ENCODE data around the gene FAM118A. TPM values are rescaled to one million over a fixed set of nuclear protein-coding genes. Genes with fewer than 3 reads are reported as not detected.

Gene FAM118A
- total RNA-seq, 1 experiment from 2014 or later, result 21.3 TPM

DNA sequence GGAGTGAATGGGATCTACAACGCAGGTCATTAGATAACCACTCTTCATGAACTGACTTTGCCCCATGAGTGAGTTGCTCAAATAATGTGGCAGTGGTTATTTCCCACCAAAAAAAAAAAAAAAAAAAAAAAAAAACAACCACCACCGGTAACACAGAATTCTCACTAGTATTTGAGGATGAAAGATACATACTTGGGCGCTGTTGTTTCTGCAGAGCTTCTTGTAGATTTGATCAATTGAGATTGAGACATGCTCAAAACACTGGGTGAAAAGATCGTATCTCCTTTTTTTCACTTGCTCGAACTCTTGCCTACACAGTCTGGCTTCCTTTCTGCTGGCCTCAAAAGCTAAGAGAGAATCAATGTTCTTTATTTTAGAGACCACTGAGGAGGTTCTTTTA, 44.1 kb downstream of the FAM118A start:
- H3K27me3 Mint-ChIP-seq (ENCODE audit: low read depth), result no peaks in the 10 kb centered on the region; the same call in 1 of the 2 replicates
- ATAC-seq (no peak), DNase-seq (ENCODE audit: low spot score) (no peak)
- H3K27ac Mint-ChIP-seq, result no peak overlapping the region
- H3K4me3 Mint-ChIP-seq, result no peak overlapping the region
- H3K9me3 Mint-ChIP-seq, result no peaks in the 10 kb centered on the region
- H3K36me3 Mint-ChIP-seq, result no peaks in the 10 kb centered on the region
- ChIA-PET POLR2A (no interaction called here), CTCF (no interaction called here)
- no peak for TF ChIP-seq FOXK1 (CRISPR knock-in tag; IDR thresholded peaks at IDR 0.05)
- H3K4me1 Mint-ChIP-seq, result no peaks in the 10 kb centered on the region

DNA sequence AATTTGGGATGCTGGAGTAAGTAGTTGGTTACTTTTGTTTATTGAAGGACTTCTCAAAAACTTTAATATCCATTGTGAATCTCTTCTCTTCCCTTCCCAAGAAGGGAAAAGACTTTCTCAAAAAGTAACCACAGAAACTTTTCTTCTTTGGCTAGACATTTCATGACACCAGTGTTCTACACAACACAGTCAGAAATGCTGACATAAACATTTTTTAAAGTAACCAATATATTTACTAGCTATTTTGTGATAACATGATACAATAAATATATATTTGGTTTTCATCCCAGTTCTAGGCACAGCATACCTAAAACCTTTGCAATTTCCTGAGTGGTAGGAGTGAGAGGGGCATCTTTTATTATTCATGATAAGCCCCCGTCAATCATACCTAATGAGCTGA, 47.8 kb downstream of the FAM118A start:
- DNase-seq (ENCODE audit: low spot score), result no peak
- Mint-ChIP-seq H3K27me3 (ENCODE audit: low read depth) (no peaks in the 10 kb centered on the region; the same call in 1 of the 2 replicates), H3K9me3 (no peaks in the 10 kb centered on the region), H3K27ac (no peak overlapping the region), H3K36me3 (no peaks in the 10 kb centered on the region), H3K4me3 (no peak overlapping the region), H3K4me1 (no peaks in the 10 kb centered on the region)
- ATAC-seq, result no peak
- CTCF ChIA-PET, result no interaction called here
- POLR2A ChIA-PET, result no interaction called here
- TF ChIP-seq NR1H2 (CRISPR knock-in tag; IDR thresholded peaks at IDR 0.05) (no peak), ZBTB21 (CRISPR knock-in tag; IDR thresholded peaks at IDR 0.05; ENCODE audit: borderline replicate concordance) (no peak), NFYB (CRISPR knock-in tag; conservative IDR thresholded peaks at IDR 0.05; ENCODE audit: low read depth) (no peak), ZNF263 (CRISPR knock-in tag; IDR thresholded peaks at IDR 0.05; ENCODE audit: low read depth) (no peak), SP1 (CRISPR knock-in tag; conservative IDR thresholded peaks at IDR 0.05) (no peak), KAT7 (CRISPR knock-in tag; IDR thresholded peaks at IDR 0.05; ENCODE audit: borderline replicate concordance) (no peak), MYBL2 (CRISPR knock-in tag; IDR thresholded peaks at IDR 0.05) (no peak), TP53 (CRISPR knock-in tag; IDR thresholded peaks at IDR 0.05) (no peak)
- TF ChIP-seq, protein P1, sequence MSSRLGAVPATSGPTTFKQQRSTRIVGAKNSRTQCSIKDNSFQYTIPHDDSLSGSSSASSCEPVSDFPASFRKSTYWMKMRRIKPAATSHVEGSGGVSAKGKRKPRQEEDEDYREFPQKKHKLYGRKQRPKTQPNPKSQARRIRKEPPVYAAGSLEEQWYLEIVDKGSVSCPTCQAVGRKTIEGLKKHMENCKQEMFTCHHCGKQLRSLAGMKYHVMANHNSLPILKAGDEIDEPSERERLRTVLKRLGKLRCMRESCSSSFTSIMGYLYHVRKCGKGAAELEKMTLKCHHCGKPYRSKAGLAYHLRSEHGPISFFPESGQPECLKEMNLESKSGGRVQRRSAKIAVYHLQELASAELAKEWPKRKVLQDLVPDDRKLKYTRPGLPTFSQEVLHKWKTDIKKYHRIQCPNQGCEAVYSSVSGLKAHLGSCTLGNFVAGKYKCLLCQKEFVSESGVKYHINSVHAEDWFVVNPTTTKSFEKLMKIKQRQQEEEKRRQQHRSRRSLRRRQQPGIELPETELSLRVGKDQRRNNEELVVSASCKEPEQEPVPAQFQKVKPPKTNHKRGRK (CRISPR knock-in tag; IDR thresholded peaks at IDR 0.05; ENCODE audit: borderline replicate concordance), result no peak

DNA sequence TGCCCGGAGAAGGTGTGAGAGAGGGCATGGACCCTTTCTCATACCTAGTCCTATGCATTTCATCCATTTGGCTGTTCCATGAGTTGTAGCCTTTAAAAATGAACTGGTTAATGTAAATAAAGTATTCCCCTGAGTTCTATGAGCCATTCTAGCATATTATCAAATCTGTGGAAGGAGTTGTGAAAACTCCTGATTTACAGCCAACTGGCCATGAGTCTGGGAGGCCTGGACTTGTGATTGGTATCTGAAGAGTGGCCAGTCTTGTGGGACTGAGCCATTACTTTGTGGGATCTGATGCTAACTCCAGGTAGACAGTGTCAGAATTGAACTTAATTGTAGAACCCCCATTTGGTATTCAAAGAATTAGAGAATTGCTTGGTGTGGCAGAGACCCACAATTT, 48.4 kb downstream of the FAM118A start:
- DNase-seq (ENCODE audit: low spot score) (no peak), ATAC-seq (no peak)
- Mint-ChIP-seq H3K36me3 (no peaks in the 10 kb centered on the region), H3K27me3 (ENCODE audit: low read depth) (no peaks in the 10 kb centered on the region; the same call in 1 of the 2 replicates), H3K4me1 (no peaks in the 10 kb centered on the region), H3K4me3 (no peak overlapping the region), H3K9me3 (no peaks in the 10 kb centered on the region), H3K27ac (no peak overlapping the region)
- ChIA-PET POLR2A (no interaction called here), CTCF (no interaction called here)
- TF ChIP-seq ZNF219 (CRISPR knock-in tag; IDR thresholded peaks at IDR 0.05; ENCODE audit: borderline replicate concordance) (no peak), EMX1 (CRISPR knock-in tag; IDR thresholded peaks at IDR 0.05) (no peak), NR1H2 (CRISPR knock-in tag; IDR thresholded peaks at IDR 0.05) (no peak), CREM (CRISPR knock-in tag; IDR thresholded peaks at IDR 0.05) (no peak)
- TF ChIP-seq, protein P2, sequence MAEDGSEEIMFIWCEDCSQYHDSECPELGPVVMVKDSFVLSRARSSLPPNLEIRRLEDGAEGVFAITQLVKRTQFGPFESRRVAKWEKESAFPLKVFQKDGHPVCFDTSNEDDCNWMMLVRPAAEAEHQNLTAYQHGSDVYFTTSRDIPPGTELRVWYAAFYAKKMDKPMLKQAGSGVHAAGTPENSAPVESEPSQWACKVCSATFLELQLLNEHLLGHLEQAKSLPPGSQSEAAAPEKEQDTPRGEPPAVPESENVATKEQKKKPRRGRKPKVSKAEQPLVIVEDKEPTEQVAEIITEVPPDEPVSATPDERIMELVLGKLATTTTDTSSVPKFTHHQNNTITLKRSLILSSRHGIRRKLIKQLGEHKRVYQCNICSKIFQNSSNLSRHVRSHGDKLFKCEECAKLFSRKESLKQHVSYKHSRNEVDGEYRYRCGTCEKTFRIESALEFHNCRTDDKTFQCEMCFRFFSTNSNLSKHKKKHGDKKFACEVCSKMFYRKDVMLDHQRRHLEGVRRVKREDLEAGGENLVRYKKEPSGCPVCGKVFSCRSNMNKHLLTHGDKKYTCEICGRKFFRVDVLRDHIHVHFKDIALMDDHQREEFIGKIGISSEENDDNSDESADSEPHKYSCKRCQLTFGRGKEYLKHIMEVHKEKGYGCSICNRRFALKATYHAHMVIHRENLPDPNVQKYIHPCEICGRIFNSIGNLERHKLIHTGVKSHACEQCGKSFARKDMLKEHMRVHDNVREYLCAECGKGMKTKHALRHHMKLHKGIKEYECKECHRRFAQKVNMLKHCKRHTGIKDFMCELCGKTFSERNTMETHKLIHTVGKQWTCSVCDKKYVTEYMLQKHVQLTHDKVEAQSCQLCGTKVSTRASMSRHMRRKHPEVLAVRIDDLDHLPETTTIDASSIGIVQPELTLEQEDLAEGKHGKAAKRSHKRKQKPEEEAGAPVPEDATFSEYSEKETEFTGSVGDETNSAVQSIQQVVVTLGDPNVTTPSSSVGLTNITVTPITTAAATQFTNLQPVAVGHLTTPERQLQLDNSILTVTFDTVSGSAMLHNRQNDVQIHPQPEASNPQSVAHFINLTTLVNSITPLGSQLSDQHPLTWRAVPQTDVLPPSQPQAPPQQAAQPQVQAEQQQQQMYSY (CRISPR knock-in tag; IDR thresholded peaks at IDR 0.05), result no peak
- TF ChIP-seq, protein P3, sequence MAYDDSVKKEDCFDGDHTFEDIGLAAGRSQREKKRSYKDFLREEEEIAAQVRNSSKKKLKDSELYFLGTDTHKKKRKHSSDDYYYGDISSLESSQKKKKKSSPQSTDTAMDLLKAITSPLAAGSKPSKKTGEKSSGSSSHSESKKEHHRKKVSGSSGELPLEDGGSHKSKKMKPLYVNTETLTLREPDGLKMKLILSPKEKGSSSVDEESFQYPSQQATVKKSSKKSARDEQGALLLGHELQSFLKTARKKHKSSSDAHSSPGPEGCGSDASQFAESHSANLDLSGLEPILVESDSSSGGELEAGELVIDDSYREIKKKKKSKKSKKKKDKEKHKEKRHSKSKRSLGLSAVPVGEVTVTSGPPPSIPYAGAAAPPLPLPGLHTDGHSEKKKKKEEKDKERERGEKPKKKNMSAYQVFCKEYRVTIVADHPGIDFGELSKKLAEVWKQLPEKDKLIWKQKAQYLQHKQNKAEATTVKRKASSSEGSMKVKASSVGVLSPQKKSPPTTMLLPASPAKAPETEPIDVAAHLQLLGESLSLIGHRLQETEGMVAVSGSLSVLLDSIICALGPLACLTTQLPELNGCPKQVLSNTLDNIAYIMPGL (CRISPR knock-in tag; IDR thresholded peaks at IDR 0.05), result no peak

Measured in WTC11 (cell line).